G401.6 (cell line): ENCODE data around the gene PRICKLE2.

Experiments
- FAIRE-seq: peaks from 2 replicates; lab custom pipeline; 2012; peaks lifted over from hg19 to GRCh38; lab: Jason Lieb, UNC

The PRICKLE2 gene

GRCh38 chr3:64218746-64219145 lies 6.5 kb downstream of the PRICKLE2 start:
- FAIRE-seq, result no peak

- no peak for FAIRE-seq
Measured at GRCh38 chr3:64218329-64218728, 6.9 kb downstream of the PRICKLE2 start.

GRCh38 chr3:64216274-64217147 lies 8.8 kb downstream of the PRICKLE2 start:
- no peak for FAIRE-seq

GRCh38 chr3:64215559-64215958 lies 9.7 kb downstream of the PRICKLE2 start:
- no peak for FAIRE-seq

GRCh38 chr3:64215103-64215502 lies 10.2 kb downstream of the PRICKLE2 start:
- no peak for FAIRE-seq

- no peak for FAIRE-seq
Measured at GRCh38 chr3:64214381-64215018, 10.8 kb downstream of the PRICKLE2 start.

- no peak for FAIRE-seq
Measured at GRCh38 chr3:64213962-64214379, 11.3 kb downstream of the PRICKLE2 start.

GRCh38 chr3:64213224-64213878 lies 11.9 kb downstream of the PRICKLE2 start:
- no peak for FAIRE-seq

- FAIRE-seq, result no peak
Measured at GRCh38 chr3:64209866-64210621, 15.2 kb downstream of the PRICKLE2 start.

GRCh38 chr3:64207289-64208080 lies 17.8 kb downstream of the PRICKLE2 start:
- FAIRE-seq, result no peak

GRCh38 chr3:64203969-64204908 lies 21.0 kb downstream of the PRICKLE2 start:
- FAIRE-seq, result no peak

GRCh38 chr3:64203216-64203615 lies 22.1 kb downstream of the PRICKLE2 start:
- FAIRE-seq, result no peak

- FAIRE-seq, result no peak
Measured at GRCh38 chr3:64199932-64200331, 25.3 kb downstream of the PRICKLE2 start.

GRCh38 chr3:64196236-64196929 lies 28.9 kb downstream of the PRICKLE2 start:
- no peak for FAIRE-seq

GRCh38 chr3:64195789-64196188 lies 29.5 kb downstream of the PRICKLE2 start:
- no peak for FAIRE-seq

- FAIRE-seq, result no peak
Measured at GRCh38 chr3:64191822-64192221, 33.4 kb downstream of the PRICKLE2 start.

GRCh38 chr3:64190517-64191515 lies 34.5 kb downstream of the PRICKLE2 start:
- no peak for FAIRE-seq

- FAIRE-seq, result no peak
Measured at GRCh38 chr3:64188810-64189560, 36.3 kb downstream of the PRICKLE2 start.
